Measurements from ENCODE around the gene WSCD1. TPM values are rescaled to one million over a fixed set of nuclear protein-coding genes. Genes with fewer than 3 reads are reported as not detected.

The WSCD1 gene
- total and polyA plus RNA-seq, 2 experiments from 2014 or later: 3.1 to 16.7 TPM

DNA sequence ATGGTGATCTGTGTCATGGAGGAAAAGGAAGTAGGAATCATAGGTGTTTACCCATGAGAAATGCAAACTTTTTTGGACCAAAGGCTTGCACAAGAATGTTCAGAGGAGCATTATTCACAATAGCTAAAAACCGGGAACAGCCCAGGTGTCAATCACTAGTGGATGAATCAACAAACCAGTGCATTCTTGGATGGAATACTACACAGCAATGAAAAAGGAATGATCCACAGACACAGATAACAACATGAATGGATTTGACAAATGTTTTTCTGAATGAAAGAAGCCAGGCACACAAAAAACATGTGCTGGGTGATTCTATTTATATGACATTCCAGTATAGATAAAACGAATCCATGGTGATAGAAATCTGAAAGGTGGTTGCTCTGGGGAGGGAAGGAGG is 36.0 kb downstream of the WSCD1 start:
- Histone ChIP-seq H3K9me3 (ENCODE audit: low read depth) (no peaks in the 10 kb centered on the region), H3K36me3 (no peaks in the 10 kb centered on the region), H3K27me3 (no peaks in the 10 kb centered on the region), H3K27ac (no peak overlapping the region), H3K4me1 (ENCODE audit: low read depth) (no peaks in the 10 kb centered on the region), H3K4me3 (no peak overlapping the region)
- no peak for DNase-seq (ENCODE audit: low read depth in 1 of 2, low spot score in 1 of 2)
- no peak for TF ChIP-seq CTCF (IDR thresholded peaks at IDR 0.05; ENCODE audit: low read depth, low read length)

GRCh38 chr17:6107791-6108190 is 37.6 kb downstream of the WSCD1 start:
- Histone ChIP-seq H3K27me3 (no peaks in the 10 kb centered on the region), H3K9me3 (ENCODE audit: low read depth) (no peaks in the 10 kb centered on the region), H3K4me3 (no peak overlapping the region), H3K27ac (no peak overlapping the region), H3K4me1 (ENCODE audit: low read depth) (no peaks in the 10 kb centered on the region), H3K36me3 (no peaks in the 10 kb centered on the region)
- no peak for TF ChIP-seq CTCF (IDR thresholded peaks at IDR 0.05; ENCODE audit: low read depth, low read length)
- no peak for DNase-seq (ENCODE audit: low read depth in 1 of 2, low spot score in 1 of 2)

- no peaks in the 10 kb centered on the region for H3K36me3 ChIP-seq
- TF ChIP-seq CTCF (IDR thresholded peaks at IDR 0.05; ENCODE audit: low read depth, low read length): no peak
- no peaks in the 10 kb centered on the region for H3K27me3 ChIP-seq
- H3K9me3 ChIP-seq (ENCODE audit: low read depth): no peaks in the 10 kb centered on the region
- H3K27ac ChIP-seq: no peak overlapping the region
- H3K4me3 ChIP-seq: no peak overlapping the region
- no peaks in the 10 kb centered on the region for H3K4me1 ChIP-seq (ENCODE audit: low read depth)
- no peak for DNase-seq (ENCODE audit: low read depth in 1 of 2, low spot score in 1 of 2)
These were observed 38.2 kb downstream of the WSCD1 start for GRCh38 chr17:6108382-6108781.

- Histone ChIP-seq H3K27me3 (no peaks in the 10 kb centered on the region), H3K4me1 (ENCODE audit: low read depth) (no peaks in the 10 kb centered on the region), H3K9me3 (ENCODE audit: low read depth) (no peaks in the 10 kb centered on the region), H3K27ac (no peak overlapping the region), H3K36me3 (no peaks in the 10 kb centered on the region), H3K4me3 (no peak overlapping the region)
- no peak for DNase-seq (ENCODE audit: low read depth in 1 of 2, low spot score in 1 of 2)
- no peak for TF ChIP-seq CTCF (IDR thresholded peaks at IDR 0.05; ENCODE audit: low read depth, low read length)
These were observed 38.8 kb downstream of the WSCD1 start for GRCh38 chr17:6108987-6109386.

- no peak for TF ChIP-seq CTCF (IDR thresholded peaks at IDR 0.05; ENCODE audit: low read depth, low read length)
- Histone ChIP-seq H3K36me3 (no peaks in the 10 kb centered on the region), H3K9me3 (ENCODE audit: low read depth) (no peaks in the 10 kb centered on the region), H3K27ac (no peak overlapping the region), H3K4me1 (ENCODE audit: low read depth) (no peaks in the 10 kb centered on the region), H3K27me3 (no peaks in the 10 kb centered on the region), H3K4me3 (no peak overlapping the region)
- DNase-seq (ENCODE audit: low read depth in 1 of 2, low spot score in 1 of 2): no peak
These were observed 39.4 kb downstream of the WSCD1 start for GRCh38 chr17:6109536-6109935.

- no peak for DNase-seq (ENCODE audit: low read depth in 1 of 2, low spot score in 1 of 2)
- Histone ChIP-seq H3K36me3 (no peaks in the 10 kb centered on the region), H3K27me3 (no peaks in the 10 kb centered on the region), H3K27ac (no peak overlapping the region), H3K4me3 (no peak overlapping the region), H3K9me3 (ENCODE audit: low read depth) (no peaks in the 10 kb centered on the region), H3K4me1 (ENCODE audit: low read depth) (no peaks in the 10 kb centered on the region)
- no peak for TF ChIP-seq CTCF (IDR thresholded peaks at IDR 0.05; ENCODE audit: low read depth, low read length)
These were observed 39.9 kb downstream of the WSCD1 start for GRCh38 chr17:6110088-6110487.

Data from cardiac muscle cell (in vitro differentiated cells and primary cell).